Pancreas (tissue), 10 donors: ENCODE data around the gene GCAT. TPM values are rescaled to one million over a fixed set of nuclear protein-coding genes. Genes with fewer than 3 reads are reported as not detected.

Experiments used
- ATAC-seq, 4 donors: fragments of 200-7000 bp; cut with Tn5 transposase; one replicate each; pipeline versions ENCODE4 v1.8.0 to v1.9.1; 2020; ENCODE audit warnings: mild to moderate bottlenecking in 4 of 4, moderate library complexity in 4 of 4
- DNase-seq, 6 donors: peaks; one replicate each; pipeline ENCODE4 v3.0.0-alpha.2; 2020
- FAIRE-seq: peaks from 2 replicates; lab custom pipeline; 2012; peaks lifted over from hg19 to GRCh38; lab: Jason Lieb, UNC
- H3K27ac ChIP-seq, 4 donors: fragments of 200-600 bp; sonication (generic); 1 replicate in 3 of 4; 2 replicates in 1 of 4; pipeline versions ENCODE4 v1.5.0 to v1.8.0; 2020
- H3K27me3 ChIP-seq, 4 donors: fragments of 200-600 bp; one replicate each; pipeline ENCODE4 v1.8.0; 2021
- H3K36me3 ChIP-seq, 3 donors: fragments of 200-600 bp; sonication (generic) in 1 of 3; one replicate each; pipeline versions ENCODE4 v1.5.0 to v1.8.0; 2020 to 2021
- H3K4me1 ChIP-seq, 3 donors: fragments of 200-600 bp; one replicate each; pipeline ENCODE4 v1.8.0; 2021
- H3K4me3 ChIP-seq, 4 donors: fragments of 200-600 bp; sonication (generic) in 2 of 4; one replicate each; pipeline versions ENCODE4 v1.5.0 to v1.8.0; 2020 to 2021
- H3K9me3 ChIP-seq, 4 donors: fragments of 200-600 bp; one replicate each; pipeline ENCODE4 v1.8.0; 2021
- CTCF ChIP-seq, 4 donors: fragments of 200-600 bp; sonication (generic) in 3 of 4; IDR thresholded peaks; one replicate each; pipeline versions ENCODE4 v1.5.0 to v1.8.0; 2021; ENCODE audit warnings: antibody characterized with exemption in 4 of 4
- WGBS, 2 donors: extraction: QIAGEN DNeasy Blood & Tissue Kit; methylation state at CpG; one replicate each; pipeline ENCODE4 v1.1.7; 2013; 5-methylcytosine and 5-hydroxymethylcytosine counted together
- intact Hi-C, 3 donors: fragments of 100-400 bp; cut with DNase I; formaldehyde crosslinking; loops; one replicate each; pipeline versions ENCODE4 v1.11.1 to v1.14.2; 2022
- polyA plus RNA-seq, 2 donors: library from polyadenylated mRNA; stranded (reverse); fragments of 200-250 nt; gene quantifications; one replicate each; pipeline ENCODE4 v1.2.3, GENCODE V29; 2013
- total RNA-seq, 6 donors: library from RNA; stranded (reverse); fragmentation: NEBNext Ultra II Directional in 4 of 6; extraction: Animal tissue kit (Norgen Biotek cat#: 25700) in 4 of 6; gene quantifications; one replicate each; pipeline versions ENCODE4 v1.2.1 to v1.2.4, GENCODE V29; 2021 to 2023
- donor health status: healthy with polysubstance abuse.
- donor health status: DM: no; HTN: no; CAD: no; lungs with moderate emphysema.
- donor health status: DM: no; HTN: no; CAD: no.
- donor health status: control.
- donor health status: control.
- donor health status: Bipolar disorder and iron deficiency.
- donor health status: DM: yes; HTN: yes; CAD: no.
- donor health status: DM: no; HTN: no; CAD: no.
- donor health status: DM: no; HTN: no; CAD: no.
- donor health status: DM: yes; HTN: yes; CAD: no.

Gene GCAT
- 10 to 100 TPM; 27.1 to 54.8 (median 37.8) TPM for total RNA-seq
- 10 to 100 TPM; 30.9 to 62.7 TPM for polyA plus RNA-seq

- H3K27ac ChIP-seq: peak within 1 kb of the TSS; percentile 64 to 91 (median 78)
- peaks cover 0 to 18% (median 3%) of the 10 kb centered on the region in 3 donors for H3K4me1 ChIP-seq
- FAIRE-seq (no peak), ATAC-seq (peak; percentile 73 to 84 (median 78)), DNase-seq (peak; percentile 97 to 98 (median 97))
- no peaks in the 10 kb centered on the region for H3K36me3 ChIP-seq
- H3K9me3 ChIP-seq: no peaks in the 10 kb centered on the region
- no peak for TF ChIP-seq CTCF (IDR thresholded peaks at IDR 0.05)
- intact Hi-C loops: no loop called here
- peak within 1 kb of the TSS; percentile 40 to 73 (median 50) for H3K4me3 ChIP-seq
- H3K27me3 ChIP-seq: no peaks in the 10 kb centered on the region
- 0% methylated on average over 72 to 73 of the region's 73 CpGs for WGBS, 2 donors
These were observed at the start of gene GCAT for GRCh38 chr22:37807410-37808293. GCAT (plus strand) TSS chr22:37807934; CDS start chr22:37807968, 34 bp downstream.

- Histone ChIP-seq H3K4me1 (peaks cover 0 to 3% (median under 1%) of the 10 kb centered on the region in 3 donors), H3K4me3 (no peak overlapping the region), H3K36me3 (peaks cover 0 to 52% (median 20%) of the 10 kb centered on the region in 3 donors), H3K9me3 (no peaks in the 10 kb centered on the region), H3K27me3 (no peaks in the 10 kb centered on the region), H3K27ac (no peak overlapping the region)
- FAIRE-seq: no peak
- intact Hi-C loops: no loop called here
- no peak for TF ChIP-seq CTCF (IDR thresholded peaks at IDR 0.05)
- DNase-seq: no peak
- 90 to 92% methylated on average over 10 of the region's 10 CpGs for WGBS, 2 donors
- ATAC-seq: no peak
These were observed 49.0 kb upstream of the GCAT start for GRCh38 chr22:37758694-37759093.

- 84 to 92% methylated on average over 11 of the region's 11 CpGs for WGBS, 2 donors
- no peak overlapping the region for H3K27ac ChIP-seq
- no peak for DNase-seq
- TF ChIP-seq CTCF (IDR thresholded peaks at IDR 0.05): no peak
- no peaks in the 10 kb centered on the region for H3K27me3 ChIP-seq
- H3K9me3 ChIP-seq: no peaks in the 10 kb centered on the region
- ATAC-seq: no peak
- intact Hi-C loops: no loop called here
- no peaks in the 10 kb centered on the region for H3K4me1 ChIP-seq
- no peak overlapping the region for H3K4me3 ChIP-seq
- H3K36me3 ChIP-seq: peaks cover 0 to 58% (median 20%) of the 10 kb centered on the region in 3 donors
- FAIRE-seq: no peak
These were observed 48.5 kb upstream of the GCAT start for GRCh38 chr22:37759281-37759680.

- intact Hi-C loops: no loop called here
- Histone ChIP-seq H3K4me3 (no peak overlapping the region), H3K27ac (no peak overlapping the region), H3K27me3 (no peaks in the 10 kb centered on the region), H3K4me1 (no peaks in the 10 kb centered on the region), H3K9me3 (no peaks in the 10 kb centered on the region), H3K36me3 (peaks cover 0 to 56% (median 20%) of the 10 kb centered on the region in 3 donors)
- ATAC-seq (no peak), FAIRE-seq (no peak), DNase-seq (no peak)
- no peak for TF ChIP-seq CTCF (IDR thresholded peaks at IDR 0.05)
- WGBS, 2 donors: 77 to 81% methylated on average over 3 of the region's 3 CpGs
These were observed 47.6 kb upstream of the GCAT start for GRCh38 chr22:37760152-37760551.
